ENCODE measurements around the gene SMU1.

GRCh38 chr9:33032865-33033264, 43.6 kb downstream of the SMU1 start:
- TF ChIP-seq CTCF (IDR thresholded peaks at IDR 0.05) (no peak), EP300 (IDR thresholded peaks at IDR 0.05) (no peak), POLR2A (IDR thresholded peaks at IDR 0.05) (no peak), POLR2AphosphoS5 (IDR thresholded peaks at IDR 0.05) (no peak)

Data from gastroesophageal sphincter (tissue), 3 donors.